ENCODE results near the gene RFPL1.
"Not testable (repeated sequence)": the region's sequence is repeated elsewhere in the genome, so short reads cannot be mapped to it uniquely, and the experiment has no call there.

The RFPL1 gene

GRCh38 chr22:29438283-29438682 is at the start of gene RFPL1:
RFPL1 (plus strand) TSS chr22:29438583.
- in situ Hi-C loops (cut with MboI; ENCODE audit: low sequenced_read_pairs), result not testable (repeated sequence)

- in situ Hi-C loops (cut with MboI; ENCODE audit: low sequenced_read_pairs), result no loop called here
Measured at GRCh38 chr22:29388759-29389090, 49.7 kb upstream of the RFPL1 start.

- in situ Hi-C loops (cut with MboI; ENCODE audit: low sequenced_read_pairs), result no loop called here
Measured at GRCh38 chr22:29390270-29390669, 48.1 kb upstream of the RFPL1 start.

GRCh38 chr22:29391546-29391945 is 46.8 kb upstream of the RFPL1 start:
- in situ Hi-C loops (cut with MboI; ENCODE audit: low sequenced_read_pairs), result no loop called here

GRCh38 chr22:29393019-29393608 is 45.3 kb upstream of the RFPL1 start:
- in situ Hi-C loops (cut with MboI; ENCODE audit: low sequenced_read_pairs), result no loop called here

GRCh38 chr22:29394931-29395581 is 43.3 kb upstream of the RFPL1 start:
- in situ Hi-C loops (cut with MboI; ENCODE audit: low sequenced_read_pairs), result no loop called here

GRCh38 chr22:29396126-29396525 is 42.3 kb upstream of the RFPL1 start:
- in situ Hi-C loops (cut with MboI; ENCODE audit: low sequenced_read_pairs), result no loop called here

- in situ Hi-C loops (cut with MboI; ENCODE audit: low sequenced_read_pairs), result no loop called here
Measured at GRCh38 chr22:29397791-29398190, 40.6 kb upstream of the RFPL1 start.

- in situ Hi-C loops (cut with MboI; ENCODE audit: low sequenced_read_pairs), result no loop called here
Measured at GRCh38 chr22:29400576-29400975, 37.8 kb upstream of the RFPL1 start.

- in situ Hi-C loops (cut with MboI; ENCODE audit: low sequenced_read_pairs), result not testable (repeated sequence)
Measured at GRCh38 chr22:29401538-29401937, 36.8 kb upstream of the RFPL1 start.

GRCh38 chr22:29408940-29409339 is 29.4 kb upstream of the RFPL1 start:
- in situ Hi-C loops (cut with MboI; ENCODE audit: low sequenced_read_pairs), result no loop called here

GRCh38 chr22:29411569-29412211 is 26.7 kb upstream of the RFPL1 start:
- in situ Hi-C loops (cut with MboI; ENCODE audit: low sequenced_read_pairs), result not testable (repeated sequence)

GRCh38 chr22:29412772-29413171 is 25.6 kb upstream of the RFPL1 start:
- in situ Hi-C loops (cut with MboI; ENCODE audit: low sequenced_read_pairs), result not testable (repeated sequence)

- in situ Hi-C loops (cut with MboI; ENCODE audit: low sequenced_read_pairs), result not testable (repeated sequence)
Measured at GRCh38 chr22:29414951-29415591, 23.3 kb upstream of the RFPL1 start.

- in situ Hi-C loops (cut with MboI; ENCODE audit: low sequenced_read_pairs), result not testable (repeated sequence)
Measured at GRCh38 chr22:29418704-29419103, 19.7 kb upstream of the RFPL1 start.

- in situ Hi-C loops (cut with MboI; ENCODE audit: low sequenced_read_pairs), result no loop called here
Measured at GRCh38 chr22:29426476-29426875, 11.9 kb upstream of the RFPL1 start.

- in situ Hi-C loops (cut with MboI; ENCODE audit: low sequenced_read_pairs), result no loop called here
Measured at GRCh38 chr22:29427176-29427760, 11.1 kb upstream of the RFPL1 start.

- in situ Hi-C loops (cut with MboI; ENCODE audit: low sequenced_read_pairs), result no loop called here
Measured at GRCh38 chr22:29431986-29432385, 6.4 kb upstream of the RFPL1 start.

- in situ Hi-C loops (cut with MboI; ENCODE audit: low sequenced_read_pairs), result no loop called here
Measured at GRCh38 chr22:29433856-29434255, 4.5 kb upstream of the RFPL1 start.

- in situ Hi-C loops (cut with MboI; ENCODE audit: low sequenced_read_pairs), result no loop called here
Measured at GRCh38 chr22:29434288-29434687, 4.1 kb upstream of the RFPL1 start.
